GM08714 (cell line): Measurements from ENCODE around the gene AGAP1.

ENCODE experiments used
- H3K4me3 ChIP-seq: fragments of 200-500 bp; sonication (Bioruptor generic); 2 replicates; pipeline ENCODE4 v1.5.1; 2014; ENCODE audit warnings: mild to moderate bottlenecking, low read length, inconsistent platforms
- ZNF274 ChIP-seq: IDR thresholded peaks from 2 replicates; pipeline ENCODE4 v1.6.1; 2012; ENCODE audit warnings: mild to moderate bottlenecking, low read depth, low read length

The AGAP1 gene

GRCh38 chr2:235711527-235711926 is 217.7 kb downstream of the AGAP1 start:
- TF ChIP-seq ZNF274: no peak

GRCh38 chr2:235712176-235712575 is 218.3 kb downstream of the AGAP1 start:
- no peak for TF ChIP-seq ZNF274
- no peak overlapping the region for H3K4me3 ChIP-seq

More at GRCh38 chr2:235711527-235711926, 217.7 kb downstream of the AGAP1 start:
- no peak overlapping the region for H3K4me3 ChIP-seq

GRCh38 chr2:235713189-235713588 is 219.3 kb downstream of the AGAP1 start:
- no peak overlapping the region for H3K4me3 ChIP-seq
- TF ChIP-seq ZNF274: no peak

- no peak overlapping the region for H3K4me3 ChIP-seq
These were observed 221.8 kb downstream of the AGAP1 start for GRCh38 chr2:235715601-235716000.

GRCh38 chr2:235716875-235717496 is 223.1 kb downstream of the AGAP1 start:
- H3K4me3 ChIP-seq: no peak overlapping the region
- no peak for TF ChIP-seq ZNF274

More at GRCh38 chr2:235715601-235716000, 221.8 kb downstream of the AGAP1 start:
- no peak for TF ChIP-seq ZNF274

GRCh38 chr2:235719146-235719942 is 225.5 kb downstream of the AGAP1 start:
- H3K4me3 ChIP-seq: no peak overlapping the region
- TF ChIP-seq ZNF274: no peak

- no peak overlapping the region for H3K4me3 ChIP-seq
- no peak for TF ChIP-seq ZNF274
These were observed 227.8 kb downstream of the AGAP1 start for GRCh38 chr2:235721625-235722024.

GRCh38 chr2:235722869-235723268 is 229.0 kb downstream of the AGAP1 start:
- no peak overlapping the region for H3K4me3 ChIP-seq
- no peak for TF ChIP-seq ZNF274

- no peak for TF ChIP-seq ZNF274
- no peak overlapping the region for H3K4me3 ChIP-seq
These were observed 229.5 kb downstream of the AGAP1 start for GRCh38 chr2:235723371-235723770.

GRCh38 chr2:235723811-235724465 is 230.1 kb downstream of the AGAP1 start:
- no peak overlapping the region for H3K4me3 ChIP-seq
- no peak for TF ChIP-seq ZNF274

GRCh38 chr2:235725016-235725489 is 231.2 kb downstream of the AGAP1 start:
- no peak for TF ChIP-seq ZNF274
- H3K4me3 ChIP-seq: no peak overlapping the region

- TF ChIP-seq ZNF274: no peak
- no peak overlapping the region for H3K4me3 ChIP-seq
These were observed 232.0 kb downstream of the AGAP1 start for GRCh38 chr2:235725841-235726240.

GRCh38 chr2:235726554-235726953 is 232.7 kb downstream of the AGAP1 start:
- no peak overlapping the region for H3K4me3 ChIP-seq
- no peak for TF ChIP-seq ZNF274

- no peak overlapping the region for H3K4me3 ChIP-seq
These were observed 233.3 kb downstream of the AGAP1 start for GRCh38 chr2:235727174-235727573.

More at GRCh38 chr2:235727174-235727573, 233.3 kb downstream of the AGAP1 start:
- no peak for TF ChIP-seq ZNF274
